Measurements from ENCODE around the gene NRL. TPM values are rescaled to one million over a fixed set of nuclear protein-coding genes. Genes with fewer than 3 reads are reported as not detected.

Gene NRL
- total RNA-seq, 1 donor from 2014 or later, result 2.3 TPM

GRCh38 chr14:24088095-24088494 is 26.7 kb downstream of the NRL start:
- Mint-ChIP-seq H3K27ac (no peak overlapping the region), H3K36me3 (ENCODE audit: insufficient read depth) (no peaks in the 10 kb centered on the region), H3K4me1 (ENCODE audit: low read depth) (no peaks in the 10 kb centered on the region), H3K9me3 (ENCODE audit: low read depth) (no peaks in the 10 kb centered on the region), H3K27me3 (peaks cover 26% of the 10 kb centered on the region), H3K4me3 (ENCODE audit: low read depth) (no peak overlapping the region)
- no peak for DNase-seq (ENCODE audit: low spot score, unreplicated experiment)
- TF ChIP-seq CTCF (IDR thresholded peaks at IDR 0.05; ENCODE audit: unreplicated experiment), result no peak

GRCh38 chr14:24087004-24087403 is 27.7 kb downstream of the NRL start:
- Mint-ChIP-seq H3K27me3 (peaks cover 37% of the 10 kb centered on the region), H3K27ac (no peak overlapping the region), H3K4me3 (ENCODE audit: low read depth) (no peak overlapping the region), H3K36me3 (ENCODE audit: insufficient read depth) (no peaks in the 10 kb centered on the region), H3K9me3 (ENCODE audit: low read depth) (no peaks in the 10 kb centered on the region), H3K4me1 (ENCODE audit: low read depth) (peaks cover 1% of the 10 kb centered on the region)
- no peak for DNase-seq (ENCODE audit: low spot score, unreplicated experiment)
- TF ChIP-seq CTCF (IDR thresholded peaks at IDR 0.05; ENCODE audit: unreplicated experiment), result no peak

GRCh38 chr14:24086193-24086955 is 28.4 kb downstream of the NRL start:
- H3K27me3 Mint-ChIP-seq, result peaks cover 39% of the 10 kb centered on the region

GRCh38 chr14:24085215-24085614 is 29.5 kb downstream of the NRL start:
- Mint-ChIP-seq H3K4me3 (ENCODE audit: low read depth) (no peak overlapping the region), H3K27me3 (peaks cover 45% of the 10 kb centered on the region), H3K27ac (no peak overlapping the region), H3K9me3 (ENCODE audit: low read depth) (no peaks in the 10 kb centered on the region), H3K4me1 (ENCODE audit: low read depth) (peaks cover 6% of the 10 kb centered on the region), H3K36me3 (ENCODE audit: insufficient read depth) (no peaks in the 10 kb centered on the region)
- no peak for DNase-seq (ENCODE audit: low spot score, unreplicated experiment)
- TF ChIP-seq CTCF (IDR thresholded peaks at IDR 0.05; ENCODE audit: unreplicated experiment), result no peak

More at GRCh38 chr14:24086193-24086955, 28.4 kb downstream of the NRL start:
- no peak for TF ChIP-seq CTCF (IDR thresholded peaks at IDR 0.05; ENCODE audit: unreplicated experiment)
- peaks cover 4% of the 10 kb centered on the region for H3K4me1 Mint-ChIP-seq (ENCODE audit: low read depth)
- no peak overlapping the region for H3K27ac Mint-ChIP-seq
- H3K9me3 Mint-ChIP-seq (ENCODE audit: low read depth), result no peaks in the 10 kb centered on the region
- H3K4me3 Mint-ChIP-seq (ENCODE audit: low read depth), result no peak overlapping the region
- no peaks in the 10 kb centered on the region for H3K36me3 Mint-ChIP-seq (ENCODE audit: insufficient read depth)
- no peak for DNase-seq (ENCODE audit: low spot score, unreplicated experiment)

- Mint-ChIP-seq H3K9me3 (ENCODE audit: low read depth) (no peaks in the 10 kb centered on the region), H3K4me3 (ENCODE audit: low read depth) (no peak overlapping the region), H3K4me1 (ENCODE audit: low read depth) (peaks cover 6% of the 10 kb centered on the region), H3K36me3 (ENCODE audit: insufficient read depth) (no peaks in the 10 kb centered on the region), H3K27ac (no peak overlapping the region), H3K27me3 (peaks cover 52% of the 10 kb centered on the region)
- DNase-seq (ENCODE audit: low spot score, unreplicated experiment), result no peak
- TF ChIP-seq CTCF (IDR thresholded peaks at IDR 0.05; ENCODE audit: unreplicated experiment), result no peak
Measured at GRCh38 chr14:24084440-24084839, 30.3 kb downstream of the NRL start.
